ENCODE data around the gene CARD10.

Gene CARD10

GRCh38 chr22:37503850-37504249 lies 15.4 kb downstream of the CARD10 start:
- no peak for TF ChIP-seq CTCF (IDR thresholded peaks at IDR 0.05; ENCODE audit: extremely low read depth, insufficient read depth, missing control alignments)
- in situ Hi-C loops (cut with MboI; ENCODE audit: low pct_unique_long_range_greater_than_20kb, low sequenced_read_pairs, unreplicated experiment): no loop called here
- DNase-seq (ENCODE audit: low spot score): no peak

GRCh38 chr22:37503183-37503683 lies 16.0 kb downstream of the CARD10 start:
- no peak for DNase-seq (ENCODE audit: low spot score)
- no peak for TF ChIP-seq CTCF (IDR thresholded peaks at IDR 0.05; ENCODE audit: extremely low read depth, insufficient read depth, missing control alignments)
- in situ Hi-C loops (cut with MboI; ENCODE audit: low pct_unique_long_range_greater_than_20kb, low sequenced_read_pairs, unreplicated experiment): no loop called here

- in situ Hi-C loops (cut with MboI; ENCODE audit: low pct_unique_long_range_greater_than_20kb, low sequenced_read_pairs, unreplicated experiment): no loop called here
- TF ChIP-seq CTCF (IDR thresholded peaks at IDR 0.05; ENCODE audit: extremely low read depth, insufficient read depth, missing control alignments): no peak
- no peak for DNase-seq (ENCODE audit: low spot score)
These were observed 16.7 kb downstream of the CARD10 start for GRCh38 chr22:37502342-37503182.

- DNase-seq (ENCODE audit: low spot score): no peak
- in situ Hi-C loops (cut with MboI; ENCODE audit: low pct_unique_long_range_greater_than_20kb, low sequenced_read_pairs, unreplicated experiment): no loop called here
- TF ChIP-seq CTCF (IDR thresholded peaks at IDR 0.05; ENCODE audit: extremely low read depth, insufficient read depth, missing control alignments): no peak
These were observed 17.4 kb downstream of the CARD10 start for GRCh38 chr22:37501610-37502341.

- in situ Hi-C loops (cut with MboI; ENCODE audit: low pct_unique_long_range_greater_than_20kb, low sequenced_read_pairs, unreplicated experiment): no loop called here
- DNase-seq (ENCODE audit: low spot score): no peak
- TF ChIP-seq CTCF (IDR thresholded peaks at IDR 0.05; ENCODE audit: extremely low read depth, insufficient read depth, missing control alignments): no peak
These were observed 18.2 kb downstream of the CARD10 start for GRCh38 chr22:37500745-37501609.

Data from GM13977 (cell line).